Measurements from ENCODE around the gene MYLK4.

MYLK4 gene

GRCh38 chr6:2731281-2731909, 19.3 kb downstream of the MYLK4 start:
- DNase-seq, result no peak

DNA sequence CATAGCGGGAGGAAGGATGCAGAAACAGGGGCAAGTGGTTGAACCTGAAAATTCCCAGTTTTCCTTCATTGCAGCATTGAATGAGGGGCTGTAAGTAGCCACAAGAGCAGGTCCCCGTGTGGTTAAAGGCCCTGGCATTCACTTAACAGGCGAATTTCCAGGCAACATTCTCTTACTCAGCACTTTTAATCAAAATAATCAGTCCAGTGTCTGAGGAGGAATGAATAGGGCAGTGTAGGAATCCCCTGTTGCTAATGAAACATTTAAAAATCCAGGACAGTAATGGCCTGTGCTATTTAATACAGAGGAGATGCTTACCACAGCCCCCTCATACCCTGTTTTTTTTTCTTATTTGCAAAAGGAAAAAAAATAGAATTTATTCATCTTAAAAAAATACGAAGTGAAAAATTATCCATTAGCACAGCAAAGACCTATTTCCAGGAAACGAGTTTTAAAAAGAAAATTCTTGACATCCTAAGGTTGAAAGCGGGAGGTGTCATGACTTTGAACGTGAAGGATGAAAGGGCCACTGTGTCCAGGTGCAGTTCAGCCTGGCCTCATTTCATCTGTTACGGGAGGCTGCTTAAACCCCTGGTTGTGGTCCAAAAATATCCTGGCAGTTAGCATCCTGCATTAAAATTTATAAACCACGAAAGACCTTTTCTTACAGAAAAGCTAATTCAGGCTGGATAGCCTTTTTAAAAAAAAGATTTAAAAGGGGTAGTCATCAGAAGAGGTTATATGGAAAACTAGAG, 20.2 kb downstream of the MYLK4 start:
- no peak for DNase-seq

- no peak for DNase-seq
Measured at GRCh38 chr6:2729921-2730320, 20.8 kb downstream of the MYLK4 start.

DNA sequence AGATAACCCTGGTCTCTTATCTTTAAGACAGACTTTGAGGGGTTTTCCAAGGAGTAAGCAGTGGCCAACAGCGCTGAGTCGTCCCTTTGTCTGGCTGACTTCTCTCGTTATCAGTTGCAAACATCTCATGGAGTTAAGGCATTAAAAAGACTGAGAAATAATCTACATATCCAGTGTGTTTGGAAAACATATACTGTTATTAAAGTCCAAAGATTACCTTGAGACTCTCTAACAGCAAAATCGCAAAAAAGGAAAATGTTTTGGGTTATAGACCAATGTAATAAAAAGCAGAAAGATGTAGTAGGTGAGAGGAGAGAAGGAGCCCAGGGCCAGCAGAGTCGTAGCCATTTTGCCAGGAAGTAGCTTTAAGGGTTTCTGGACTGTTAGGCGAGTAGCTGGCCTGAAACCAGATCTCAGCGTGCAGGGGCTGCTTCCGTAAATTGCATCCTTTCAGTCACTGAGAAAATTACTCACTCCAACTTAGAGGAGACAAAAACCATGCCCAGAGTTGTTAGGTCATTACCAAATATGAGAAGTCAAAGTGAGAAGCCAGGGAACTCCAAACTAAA, 24.6 kb downstream of the MYLK4 start:
- DNase-seq, result no peak

- DNase-seq, result no peak
Measured at GRCh38 chr6:2725364-2725988, 25.2 kb downstream of the MYLK4 start.

DNA sequence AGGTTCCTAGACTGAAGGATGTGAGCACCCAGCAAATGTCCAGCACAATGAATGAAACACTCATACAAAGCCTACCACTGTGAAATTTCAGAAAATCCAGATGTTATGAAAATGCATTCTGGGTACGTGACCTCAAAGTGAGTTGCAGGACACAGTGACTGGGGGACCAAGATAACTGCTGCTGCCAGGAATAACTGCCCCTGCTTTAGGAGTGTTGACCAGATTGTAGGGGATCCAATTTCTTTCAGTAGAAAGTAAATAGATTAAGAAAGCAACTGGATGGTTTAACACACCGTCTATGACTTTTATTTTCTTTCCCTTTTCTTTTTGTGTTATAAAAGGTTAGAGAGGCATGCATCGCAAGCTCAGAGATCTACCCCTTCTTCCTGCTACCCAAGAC, 29.5 kb downstream of the MYLK4 start:
- DNase-seq, result no peak

DNA sequence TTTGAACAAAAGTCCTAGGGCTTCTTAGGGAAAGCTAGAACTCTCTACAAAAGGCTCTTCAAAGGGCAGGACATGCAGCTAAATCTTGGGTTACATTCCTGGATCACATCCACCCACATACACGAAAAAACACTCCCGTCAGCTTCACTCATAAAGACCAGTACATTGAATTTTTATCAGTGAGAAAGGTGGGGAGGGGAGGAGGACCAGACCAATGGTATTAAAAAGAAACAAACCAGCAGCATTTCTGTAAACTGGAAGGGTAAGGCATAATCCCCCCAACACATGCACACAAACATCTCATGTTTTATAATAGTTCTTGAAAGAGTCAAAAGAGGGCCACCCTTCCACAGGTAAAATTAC, 31.6 kb downstream of the MYLK4 start:
- no peak for DNase-seq

- DNase-seq, result no peak
Measured at GRCh38 chr6:2718334-2719092, 32.2 kb downstream of the MYLK4 start.

GRCh38 chr6:2716936-2717700, 33.6 kb downstream of the MYLK4 start:
- no peak for DNase-seq

GRCh38 chr6:2715737-2716136, 35.0 kb downstream of the MYLK4 start:
- no peak for DNase-seq

DNA sequence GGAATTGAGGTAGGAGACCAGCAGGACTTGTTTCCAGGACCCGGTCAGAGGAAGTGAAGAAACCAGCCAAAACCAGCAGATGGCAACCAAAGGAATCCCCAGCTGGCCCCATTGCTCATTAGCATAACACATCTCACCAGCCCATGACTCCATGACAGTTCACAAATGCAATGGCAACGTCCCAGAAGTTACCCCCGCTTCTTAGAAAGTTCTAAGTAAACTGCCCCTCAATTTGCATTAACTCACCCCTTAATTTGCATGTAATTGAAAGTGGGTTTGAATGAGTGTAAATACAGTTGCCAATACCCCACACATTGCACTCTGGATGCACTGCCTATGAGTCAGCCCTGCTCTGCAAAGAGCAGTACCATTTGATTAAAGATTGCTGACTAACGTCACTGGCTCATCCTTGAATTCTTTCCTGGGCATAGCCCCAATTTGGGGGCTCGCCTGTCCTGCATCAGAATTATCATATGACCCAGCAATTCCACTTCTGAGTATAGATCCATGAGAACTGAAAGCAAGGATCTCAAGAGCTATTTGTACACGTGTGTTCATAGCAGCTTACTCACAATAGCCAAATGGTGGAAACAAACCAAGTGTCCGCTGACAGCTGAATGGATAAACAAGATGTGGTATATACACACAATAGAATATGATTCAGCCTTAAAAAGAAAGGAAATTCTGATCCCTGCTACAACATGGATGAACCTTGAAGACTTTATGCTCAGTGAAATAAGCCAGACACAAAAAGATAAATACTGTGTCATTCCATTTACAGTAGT, 36.4 kb downstream of the MYLK4 start:
- DNase-seq, result no peak

DNA sequence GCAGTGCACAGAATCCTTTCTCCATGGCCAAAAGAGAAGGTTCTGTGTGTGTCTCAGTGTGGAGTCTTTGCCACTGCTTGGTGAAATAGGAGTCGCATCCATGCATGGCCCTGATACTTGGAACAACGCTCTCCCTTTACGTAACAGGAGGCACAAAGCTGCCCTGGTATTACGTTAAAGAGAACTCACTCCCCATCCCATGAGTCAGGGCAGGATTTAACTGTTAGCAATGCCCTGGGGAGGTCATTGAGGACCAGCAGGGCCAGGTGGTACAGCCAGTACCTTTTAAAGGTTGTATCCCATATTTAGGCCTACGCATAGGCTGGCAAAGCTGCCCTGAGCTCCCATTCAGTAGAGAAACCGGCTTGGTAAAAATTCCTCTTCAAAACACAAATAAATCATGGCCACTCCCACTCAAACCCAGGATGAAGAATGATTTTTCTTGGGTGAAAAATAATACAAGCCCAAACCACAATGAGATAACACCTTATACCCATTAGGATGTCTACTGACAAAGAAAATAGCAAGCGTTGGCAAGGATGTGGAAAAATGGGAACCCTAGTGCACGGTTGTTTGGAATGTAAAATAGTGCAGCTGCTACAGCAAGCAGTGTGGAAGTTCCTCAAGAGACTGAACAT, 37.1 kb downstream of the MYLK4 start:
- DNase-seq, result no peak

DNA sequence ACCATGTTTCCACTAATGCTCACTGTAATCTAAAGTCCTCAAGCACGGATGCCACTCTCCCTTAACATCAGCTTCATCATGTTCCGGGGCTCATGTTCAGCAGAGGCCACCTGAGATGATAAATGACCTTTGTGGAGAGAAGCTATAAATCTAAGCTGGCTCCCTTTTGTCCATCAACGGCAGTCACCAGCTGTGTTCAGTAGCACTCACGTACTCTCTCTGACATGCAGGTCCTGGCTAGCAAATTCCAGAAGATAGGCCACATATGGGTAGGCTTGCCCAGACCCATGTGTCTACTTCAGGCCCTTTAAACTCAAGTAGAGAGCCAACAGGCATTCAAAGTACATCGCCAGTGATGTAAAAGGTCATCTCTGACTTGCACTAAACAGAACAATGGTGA, 38.6 kb downstream of the MYLK4 start:
- no peak for DNase-seq

- no peak for DNase-seq
Measured at GRCh38 chr6:2710412-2710811, 40.3 kb downstream of the MYLK4 start.

- no peak for DNase-seq
Measured at GRCh38 chr6:2708456-2708855, 42.3 kb downstream of the MYLK4 start.

GRCh38 chr6:2706558-2706957, 44.2 kb downstream of the MYLK4 start:
- no peak for DNase-seq

DNA sequence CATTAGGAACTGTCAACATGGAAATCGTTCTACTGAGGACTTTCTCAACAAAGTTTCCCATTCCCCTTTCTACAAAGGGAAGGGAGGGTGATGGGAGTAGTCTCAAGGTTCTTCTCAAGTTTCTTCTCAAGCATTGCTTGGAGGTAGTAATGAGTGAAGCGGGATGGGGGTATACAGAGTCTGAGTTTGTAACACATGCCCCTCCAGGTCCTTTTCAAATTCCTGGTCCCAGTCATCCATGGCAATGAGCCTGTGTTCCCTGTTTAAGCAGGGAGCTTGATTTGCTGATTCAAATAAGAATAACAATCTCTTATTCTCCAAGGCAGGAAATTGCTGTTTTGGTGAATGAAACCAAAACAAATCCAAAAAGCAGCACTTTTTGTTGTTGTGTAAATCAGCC, 45.5 kb downstream of the MYLK4 start:
- no peak for DNase-seq

DNA sequence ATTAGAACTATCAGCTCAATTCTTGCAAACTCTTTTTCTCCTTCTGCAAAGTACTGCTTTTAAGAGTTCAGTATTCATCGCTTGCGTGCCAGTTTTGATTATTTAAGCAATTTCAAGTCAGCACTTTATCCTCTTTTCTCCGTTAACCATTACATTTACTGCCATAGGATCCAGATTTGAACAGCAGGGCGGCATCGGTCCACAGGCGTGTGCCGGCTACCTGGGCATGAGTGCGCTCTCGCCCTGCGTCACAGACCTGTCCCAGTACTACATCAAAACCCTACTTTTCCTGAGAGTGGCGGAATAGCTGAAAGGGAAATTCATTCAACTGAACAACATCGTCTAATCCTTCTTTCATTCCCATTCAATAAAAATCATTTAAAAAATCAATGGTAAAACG, 53.4 kb downstream of the MYLK4 start:
- no peak for DNase-seq

DNA sequence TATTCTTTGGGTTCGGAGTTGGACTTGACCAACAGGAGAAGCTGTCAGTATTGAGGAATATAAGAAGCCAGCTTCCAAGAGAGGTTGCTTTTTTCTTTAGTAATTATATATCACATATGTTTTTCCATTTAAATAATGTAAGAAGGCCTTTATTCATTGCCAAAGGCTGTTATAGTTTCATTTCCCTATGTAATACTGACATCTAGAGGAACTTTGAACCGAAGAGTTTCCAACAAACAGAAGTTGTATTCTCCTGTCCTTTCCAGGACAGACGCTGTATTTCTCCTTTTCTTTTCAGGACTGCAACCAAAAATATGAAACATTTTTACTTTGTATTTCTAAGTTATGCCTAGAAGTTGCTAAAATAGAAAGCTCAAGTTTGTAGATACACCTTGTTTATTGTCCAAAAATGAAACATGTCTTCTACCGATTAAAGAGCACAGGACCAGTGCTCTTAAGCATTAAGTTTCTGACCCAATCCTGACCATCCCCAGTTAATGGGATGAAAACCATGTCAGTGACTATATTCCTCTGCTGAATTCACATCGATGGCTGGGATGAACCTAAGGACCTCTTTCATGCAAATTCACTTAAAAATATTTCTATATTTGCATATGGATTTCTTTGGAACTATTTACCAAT, 55.1 kb downstream of the MYLK4 start:
- no peak for DNase-seq

DNA sequence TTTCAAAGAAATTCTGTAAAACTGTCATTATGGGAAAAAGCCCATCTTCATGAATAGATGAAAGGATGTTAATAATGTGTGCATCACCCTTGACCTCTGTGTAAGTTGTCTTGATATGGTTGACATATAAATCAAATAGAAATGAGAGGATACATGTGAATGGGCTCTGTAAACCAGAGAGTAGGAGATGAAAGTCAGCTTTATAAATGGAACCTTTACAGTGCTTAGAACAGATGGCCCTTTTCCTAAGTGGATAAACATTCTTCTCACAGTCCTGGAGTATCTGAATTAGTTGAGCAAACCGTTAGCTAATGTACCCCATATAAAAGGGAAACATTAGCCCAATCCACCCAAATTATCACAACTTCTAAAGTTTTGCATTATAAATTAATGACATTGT, 57.5 kb downstream of the MYLK4 start:
- no peak for DNase-seq

Data from NCI-H2107 (cell line).